NCI-H510A (cell line): ENCODE results near the gene TLR10.
"Not testable (repeated sequence)": the region's sequence is repeated elsewhere in the genome, so short reads cannot be mapped to it uniquely, and the experiment has no call there.

Experiments
- DNase-seq: peaks from one replicate; lab custom pipeline; 2025; lab: John Stamatoyannopoulos, UW

TLR10 gene

GRCh38 chr4:38802561-38803355, 20.0 kb upstream of the TLR10 start:
- no peak for DNase-seq

DNA sequence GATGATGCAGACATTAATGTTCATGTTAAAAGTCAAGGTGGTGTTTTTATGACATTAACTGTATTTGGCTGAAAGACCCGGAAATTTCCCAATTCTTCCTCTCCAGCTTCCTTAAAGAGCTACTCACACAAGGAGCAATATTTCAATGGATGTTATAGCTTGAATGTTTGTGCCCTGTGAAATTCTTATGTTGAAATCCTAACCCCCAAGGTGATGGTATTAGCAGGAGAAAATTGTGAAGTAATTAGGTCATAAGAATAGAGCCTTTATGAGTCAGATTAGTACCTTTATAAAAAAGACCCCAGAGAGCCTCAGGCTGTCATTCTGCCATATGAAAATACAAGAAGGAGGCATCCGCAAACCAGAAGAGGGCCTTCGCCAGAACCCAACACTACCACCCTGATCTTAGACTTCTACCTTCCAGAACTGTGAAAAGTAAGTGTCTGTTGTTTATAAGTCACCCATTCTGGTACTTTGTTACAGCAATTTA, 18.2 kb upstream of the TLR10 start:
- DNase-seq, result no peak

- DNase-seq, result no peak
Measured at GRCh38 chr4:38800366-38800765, 17.6 kb upstream of the TLR10 start.

DNA sequence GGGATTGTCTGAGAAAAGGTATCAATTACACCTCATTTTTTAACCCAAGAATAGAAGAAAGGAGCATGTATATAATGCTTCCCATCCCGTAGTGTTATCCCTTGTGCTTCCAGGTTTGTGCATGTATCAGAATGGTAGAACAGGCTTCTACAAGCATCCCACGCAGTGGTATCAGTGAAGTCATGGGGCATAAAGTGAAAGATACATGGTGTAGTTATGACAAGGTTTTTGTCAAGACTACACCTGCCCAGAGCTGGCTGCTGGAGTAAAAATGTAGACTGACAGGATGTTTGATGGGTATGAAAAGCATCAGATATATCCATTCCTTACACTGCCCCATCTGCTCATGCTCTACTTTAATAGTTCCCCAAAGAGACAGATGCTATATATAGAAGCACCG, 12.3 kb upstream of the TLR10 start:
- DNase-seq, result no peak

DNA sequence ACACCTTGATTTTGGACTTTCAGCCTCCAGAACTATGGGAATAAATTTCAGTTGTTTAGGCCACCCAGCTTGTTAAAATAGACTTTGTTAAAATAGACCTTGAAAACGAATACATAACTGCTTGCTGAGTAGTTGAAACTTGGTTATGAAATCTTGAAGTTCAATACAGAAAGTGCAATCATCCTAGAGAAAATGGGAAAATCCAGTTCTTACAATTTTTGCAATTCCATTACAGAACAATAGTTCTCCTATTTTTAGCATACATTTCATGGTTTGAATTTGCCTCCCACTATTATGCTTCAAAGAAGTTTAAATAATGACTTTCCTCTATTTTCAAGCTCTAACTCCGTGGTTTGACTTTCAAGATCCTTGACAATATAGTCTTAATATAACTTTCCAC, 11.3 kb upstream of the TLR10 start:
- DNase-seq, result no peak

- DNase-seq, result no peak
Measured at GRCh38 chr4:38791010-38791409, 8.2 kb upstream of the TLR10 start.

DNA sequence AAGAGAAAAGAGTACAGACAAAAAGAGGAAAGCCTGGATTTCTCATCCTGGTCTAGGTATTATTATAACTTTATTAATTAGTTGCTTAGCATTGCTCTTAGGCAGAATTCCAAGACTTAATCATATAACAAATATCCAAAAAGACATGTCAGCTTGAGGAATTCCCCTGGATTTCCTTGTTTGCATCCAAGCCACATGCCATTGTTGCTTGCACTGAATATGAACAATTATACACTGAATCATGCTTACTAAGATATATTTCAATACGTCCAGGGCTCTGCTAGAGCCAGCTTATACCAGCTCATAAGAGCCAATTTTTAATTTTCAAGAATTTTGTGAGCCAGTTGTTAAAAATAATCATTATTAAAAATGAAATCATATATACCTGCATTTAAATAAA, 5.5 kb upstream of the TLR10 start:
- DNase-seq, result no peak

- DNase-seq, result no peak
Measured at GRCh38 chr4:38787693-38788092, 4.9 kb upstream of the TLR10 start.

DNA sequence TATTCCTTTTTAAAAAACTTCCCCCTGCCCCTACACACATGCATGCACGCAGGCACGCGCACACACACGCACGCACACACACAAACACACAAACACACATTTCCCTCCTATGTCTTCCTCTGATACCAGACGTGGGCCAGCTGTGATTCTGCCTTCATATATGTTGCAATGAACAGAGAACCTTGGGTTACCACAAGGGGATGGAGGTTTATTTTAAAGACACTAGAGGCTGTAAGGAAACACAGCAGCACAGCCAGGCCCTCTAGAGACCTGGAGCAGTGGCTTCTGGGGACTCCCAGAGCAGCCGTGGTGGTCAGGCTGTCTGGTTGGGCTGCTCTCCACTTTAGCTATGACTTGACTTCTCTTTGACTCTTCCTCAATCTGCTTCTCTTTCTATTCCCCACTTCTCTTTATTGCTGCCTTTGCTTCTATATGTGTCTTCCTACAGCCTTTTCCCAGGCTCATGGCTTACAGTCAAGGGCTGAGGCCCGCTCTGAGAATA, 3.2 kb upstream of the TLR10 start:
- DNase-seq, result no peak

GRCh38 chr4:38785041-38785790, 2.4 kb upstream of the TLR10 start:
- no peak for DNase-seq

GRCh38 chr4:38784141-38784540, 1.4 kb upstream of the TLR10 start:
- DNase-seq, result no peak

GRCh38 chr4:38783109-38783460, 295 bp upstream of the TLR10 start:
- no peak for DNase-seq

DNA sequence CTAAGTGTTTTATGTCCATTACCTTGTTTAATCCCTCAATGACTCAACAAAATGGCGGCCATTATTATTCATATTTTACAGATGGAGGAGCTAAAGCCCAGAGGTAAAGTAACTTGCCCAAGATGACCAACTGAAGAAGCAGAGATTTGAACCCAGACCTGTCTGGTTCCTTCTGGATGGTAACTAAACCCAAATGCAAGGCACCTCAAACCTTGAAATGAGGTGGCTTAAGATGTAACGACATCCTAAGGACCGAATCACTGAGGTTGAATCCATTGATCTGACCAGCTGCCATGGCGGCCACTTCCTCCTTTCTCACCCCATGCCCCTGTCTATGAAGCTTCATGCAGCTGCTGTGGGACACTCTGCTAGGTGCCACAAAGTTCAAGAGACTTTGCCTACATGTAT, 932 bp downstream of the TLR10 start:
- DNase-seq, result no peak

- DNase-seq, result no peak
Measured at GRCh38 chr4:38780833-38781484, 1.8 kb downstream of the TLR10 start.

DNA sequence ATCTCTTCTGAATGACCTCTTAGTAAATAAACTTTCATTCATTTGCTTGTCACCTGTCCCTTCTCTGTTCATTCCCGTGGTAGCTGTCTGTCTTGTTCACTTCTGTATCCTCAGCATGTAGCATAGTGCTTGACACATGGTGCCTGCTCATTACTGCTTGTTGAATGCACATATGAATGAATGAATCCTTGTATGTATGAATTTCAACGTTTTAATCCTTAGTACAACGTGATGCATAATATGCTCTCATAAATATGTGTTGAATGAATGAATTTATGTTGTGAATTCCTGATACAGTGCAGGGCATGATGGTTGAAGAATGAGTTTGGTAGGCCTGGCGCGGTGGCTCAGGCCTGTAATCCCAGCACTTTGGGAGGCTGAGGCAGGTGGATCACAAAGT, 3.0 kb downstream of the TLR10 start:
- no peak for DNase-seq

- DNase-seq, result not testable (repeated sequence)
Measured at GRCh38 chr4:38777925-38778324, 4.9 kb downstream of the TLR10 start.

DNA sequence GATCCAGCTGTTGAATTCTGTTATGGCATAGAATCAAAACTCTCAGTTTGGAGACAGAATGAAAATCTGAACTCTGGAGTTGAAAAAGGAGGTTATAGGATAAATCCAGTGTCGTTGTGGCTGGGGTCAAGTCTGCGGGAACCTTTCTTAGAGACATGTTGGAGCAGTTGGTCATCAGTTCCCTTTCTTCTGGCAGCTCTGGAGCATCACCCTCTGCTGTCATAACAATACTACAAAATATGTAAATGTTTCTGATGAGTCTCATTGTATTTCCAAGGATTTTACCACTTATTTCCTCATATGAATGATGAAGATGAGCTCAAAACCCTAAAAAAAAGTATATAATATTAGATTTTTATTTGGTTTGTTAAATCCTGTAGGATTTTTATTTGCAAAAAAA, 7.5 kb downstream of the TLR10 start:
- DNase-seq, result no peak

DNA sequence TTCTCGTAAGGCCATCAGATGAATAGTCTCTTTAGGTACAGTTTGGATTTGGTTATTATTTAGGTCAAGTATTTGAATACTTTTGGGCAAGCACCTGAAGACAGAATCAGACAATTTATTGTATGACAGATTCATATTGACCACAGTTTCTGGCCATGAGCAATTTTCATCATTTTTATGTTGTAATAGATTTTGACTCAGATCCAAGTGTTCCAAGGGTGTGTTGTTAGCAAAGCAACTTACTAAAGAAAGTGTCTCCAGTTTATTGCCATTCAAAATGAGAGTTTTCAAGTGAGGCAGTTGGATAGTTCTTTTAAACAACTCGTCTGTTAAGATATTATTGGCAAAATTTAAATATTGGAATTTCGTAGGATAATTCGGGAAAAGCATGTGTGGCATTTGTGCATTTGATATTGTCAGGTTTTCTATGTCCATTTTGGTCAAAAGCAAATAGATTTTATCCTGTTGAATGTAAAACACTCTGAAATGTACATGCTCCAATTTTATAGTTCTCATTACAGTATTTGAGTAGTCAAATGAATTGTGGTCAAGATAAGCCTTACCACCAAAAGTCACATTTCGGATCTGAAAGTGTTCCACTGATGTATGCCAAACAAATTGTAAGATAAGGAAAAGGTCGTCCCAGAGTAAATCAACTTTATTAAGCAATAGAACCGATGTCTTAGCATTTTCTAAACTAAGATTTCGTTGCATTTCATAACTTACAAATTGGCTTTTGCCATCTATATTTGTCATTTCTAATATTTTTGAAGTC, 8.4 kb downstream of the TLR10 start:
- DNase-seq, result no peak

DNA sequence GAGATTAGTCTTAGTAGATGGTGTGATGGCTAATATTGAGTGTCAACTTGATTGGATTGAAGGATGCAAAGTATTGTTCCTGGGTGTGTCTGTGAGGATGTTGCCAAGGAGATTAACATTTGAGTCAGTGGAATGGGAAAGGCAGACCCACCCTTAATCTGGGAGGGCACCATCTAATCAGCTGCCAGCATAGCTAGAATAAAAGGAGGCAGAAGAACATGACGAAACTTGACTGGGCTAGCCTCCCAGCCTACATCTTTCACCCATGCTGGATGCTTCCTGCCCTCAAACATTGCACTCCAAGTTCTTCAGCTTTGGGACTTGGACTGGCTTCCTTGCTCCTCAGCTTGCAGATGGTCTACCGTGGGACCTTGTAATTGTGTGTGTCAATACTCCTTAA, 12.5 kb downstream of the TLR10 start:
- DNase-seq, result not testable (repeated sequence)

DNA sequence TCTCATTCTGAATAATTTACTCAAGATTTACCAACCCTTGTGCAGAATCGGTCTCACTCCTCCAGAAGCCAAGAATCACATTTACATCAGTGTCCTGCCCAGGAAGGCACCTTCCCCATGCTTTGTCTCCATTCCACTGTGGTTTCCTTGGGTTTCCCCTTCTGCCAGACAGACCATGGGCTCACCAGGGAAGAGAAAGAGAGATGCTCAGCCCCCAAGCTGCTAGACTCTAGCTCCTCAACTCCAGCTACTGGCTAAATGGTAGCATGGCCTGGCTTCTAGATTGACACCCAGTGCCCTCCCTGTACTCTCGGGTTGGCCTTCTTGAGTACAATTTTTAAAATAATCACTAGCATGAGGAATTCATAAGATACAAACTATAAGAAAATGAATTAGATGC, 12.9 kb downstream of the TLR10 start:
- DNase-seq, result no peak

- DNase-seq, result no peak
Measured at GRCh38 chr4:38769441-38769840, 13.3 kb downstream of the TLR10 start.

GRCh38 chr4:38768968-38769394, 13.8 kb downstream of the TLR10 start:
- DNase-seq, result no peak
